ENCODE results near the gene OR10C1. TPM values are rescaled to one million over a fixed set of nuclear protein-coding genes. Genes with fewer than 3 reads are reported as not detected.

The OR10C1 gene
- total and polyA plus RNA-seq, 2 of the 4 experiments (the other 2 are of a cell fraction), result not detected

GRCh38 chr6:29424168-29424567, 14.9 kb upstream of the OR10C1 start:
- Histone ChIP-seq H2BK15ac (ENCODE audit: low read depth, low read length) (no peak overlapping the region), H2BK20ac (ENCODE audit: low read depth, low read length) (no peak overlapping the region), H3K27ac (ENCODE audit: insufficient read depth, low read length) (no peak overlapping the region), H4K5ac (ENCODE audit: low read depth, low read length) (no peak overlapping the region), H3K79me1 (ENCODE audit: low read depth in 1 of 2, low read length in 2 of 2) (no peaks in the 10 kb centered on the region), H4K20me1 (ENCODE audit: insufficient read depth, low read length) (no peaks in the 10 kb centered on the region), H2BK120ac (ENCODE audit: low read depth, low read length) (no peak overlapping the region), H3K4me3 (ENCODE audit: insufficient read depth, low read depth, low read length) (no peak overlapping the region), H4K8ac (ENCODE audit: low read depth in 2 of 2, low read length in 2 of 2) (no peak overlapping the region), H3K9ac (ENCODE audit: low read depth, low read length) (no peak overlapping the region), H2AK9ac (replicated peaks; ENCODE audit: low read depth, low read length, poor library complexity) (no peak overlapping the region), H2AFZ (replicated peaks; ENCODE audit: low read length, poor library complexity) (no peak overlapping the region), H3K14ac (replicated peaks; ENCODE audit: low read depth, low read length) (no peak overlapping the region), H3K4me1 (ENCODE audit: control insufficient read depth, insufficient read depth, low read length) (no peaks in the 10 kb centered on the region), H3K4ac (ENCODE audit: low read depth, low read length) (no peak overlapping the region), H3K23ac (ENCODE audit: low read depth, low read length) (no peak overlapping the region), H3K56ac (ENCODE audit: extremely low read depth, insufficient read depth, low read length) (no peak overlapping the region), H3K36me3 (ENCODE audit: control insufficient read depth, insufficient read depth, low read length) (no peaks in the 10 kb centered on the region), H3K9me3 (ENCODE audit: control insufficient read depth, insufficient read depth, low read length) (peaks cover 6% of the 10 kb centered on the region), H4K91ac (ENCODE audit: insufficient read depth, low read depth, low read length) (no peak overlapping the region), H3K4me2 (ENCODE audit: low read depth, low read length) (no peak overlapping the region), H2AK5ac (ENCODE audit: low read depth, low read length) (no peak overlapping the region), H3K9me1 (ENCODE audit: insufficient read depth, low read length) (no peaks in the 10 kb centered on the region), H2BK5ac (ENCODE audit: low read depth, low read length, poor library complexity, severe bottlenecking) (no peak overlapping the region), H3K18ac (ENCODE audit: low read depth, low read length) (no peak overlapping the region), H3K27me3 (ENCODE audit: control insufficient read depth, insufficient read depth, low read length) (no peaks in the 10 kb centered on the region)
- ChIA-PET CTCF (no interaction called here), POLR2A (ENCODE audit: unreplicated experiment) (no interaction called here)
- no TSS peak for BruUV-seq (replicated peaks)
- ATAC-seq (ENCODE audit: low read depth) (no peak), DNase-seq (no peak)
- intact Hi-C loops (cut with micrococcal nuclease), result no loop called here
- TF ChIP-seq POLR2A (IDR thresholded peaks at IDR 0.05; ENCODE audit: low read depth, low read length) (no peak), ELK1 (IDR thresholded peaks at IDR 0.05; ENCODE audit: borderline replicate concordance, low read depth, low read length) (no peak), USF2 (IDR thresholded peaks at IDR 0.05; ENCODE audit: low read depth, low read length) (no peak), BHLHE40 (IDR thresholded peaks at IDR 0.05; ENCODE audit: low read depth, low read length) (no peak), CEBPB (IDR thresholded peaks at IDR 0.05; ENCODE audit: low read depth, low read length) (no peak), MAZ (IDR thresholded peaks at IDR 0.05; ENCODE audit: borderline replicate concordance, low read depth, low read length) (no peak), RAD21 (IDR thresholded peaks at IDR 0.05; ENCODE audit: low read length) (no peak), SMC3 (IDR thresholded peaks at IDR 0.05; ENCODE audit: low read depth, low read length) (no peak), CTCF (conservative IDR thresholded peaks at IDR 0.05; ENCODE audit: low read depth, low read length) (no peak), MAFK (IDR thresholded peaks at IDR 0.05; ENCODE audit: low read depth, low read length) (no peak), CHD1 (IDR thresholded peaks at IDR 0.05; ENCODE audit: low read depth, low read length) (no peak), FOS (IDR thresholded peaks at IDR 0.05; ENCODE audit: low read depth, low read length) (no peak), MXI1 (IDR thresholded peaks at IDR 0.05; ENCODE audit: borderline replicate concordance, low read depth, low read length) (no peak), RCOR1 (IDR thresholded peaks at IDR 0.05; ENCODE audit: insufficient replicate concordance, low read length) (no peak), NFE2L2 (IDR thresholded peaks at IDR 0.05; ENCODE audit: low read depth, low read length) (no peak)
- WGBS, 2 experiments (ENCODE audit: extremely low coverage in 2 of 2, insufficient read length in 1 of 2), result no CpG with 5 or more reads among the region's 2 CpGs
- dilution Hi-C loops (cut with HindIII; ENCODE audit: low sequenced_read_pairs, unreplicated experiment), result no loop called here
- in situ Hi-C loops (cut with MboI; ENCODE audit: low sequenced_read_pairs), result no loop called here

Data from IMR-90 (cell line).